ENCODE results near the gene BRSK2. TPM values are rescaled to one million over a fixed set of nuclear protein-coding genes. Genes with fewer than 3 reads are reported as not detected.

The BRSK2 gene
- total and polyA plus RNA-seq, 2 of the 4 experiments (the other 2 are of a cell fraction): 0.18 to 0.62 TPM

GRCh38 chr11:1459764-1460395 lies 70.1 kb downstream of the BRSK2 start:
- Histone ChIP-seq H3K9me3 (ENCODE audit: control insufficient read depth, insufficient read depth, low read length) (no peaks in the 10 kb centered on the region), H2BK15ac (ENCODE audit: low read depth, low read length) (no peak overlapping the region), H2BK20ac (ENCODE audit: low read depth, low read length) (no peak overlapping the region), H2AK5ac (ENCODE audit: low read depth, low read length) (no peak overlapping the region), H2BK5ac (ENCODE audit: low read depth, low read length, poor library complexity, severe bottlenecking) (no peak overlapping the region), H4K5ac (ENCODE audit: low read depth, low read length) (no peak overlapping the region), H2BK120ac (ENCODE audit: low read depth, low read length) (no peak overlapping the region), H3K27me3 (ENCODE audit: control insufficient read depth, insufficient read depth, low read length) (no peaks in the 10 kb centered on the region), H4K20me1 (ENCODE audit: insufficient read depth, low read length) (no peaks in the 10 kb centered on the region), H4K8ac (ENCODE audit: low read depth in 2 of 2, low read length in 2 of 2) (no peak overlapping the region), H3K23ac (ENCODE audit: low read depth, low read length) (no peak overlapping the region), H3K4ac (ENCODE audit: low read depth, low read length) (no peak overlapping the region), H3K36me3 (ENCODE audit: control insufficient read depth, insufficient read depth, low read length) (no peaks in the 10 kb centered on the region), H3K9me1 (ENCODE audit: insufficient read depth, low read length) (no peaks in the 10 kb centered on the region), H3K79me1 (ENCODE audit: low read depth in 1 of 2, low read length in 2 of 2) (no peaks in the 10 kb centered on the region), H3K27ac (ENCODE audit: insufficient read depth, low read length) (no peak overlapping the region), H3K56ac (ENCODE audit: extremely low read depth, insufficient read depth, low read length) (no peak overlapping the region), H4K91ac (ENCODE audit: insufficient read depth, low read depth, low read length) (no peak overlapping the region), H2AFZ (replicated peaks; ENCODE audit: low read length, poor library complexity) (no peak overlapping the region), H3K4me1 (ENCODE audit: control insufficient read depth, insufficient read depth, low read length) (peaks cover 13% of the 10 kb centered on the region; the same call in 1 of the 2 replicates), H3K9ac (ENCODE audit: low read depth, low read length) (no peak overlapping the region), H2AK9ac (replicated peaks; ENCODE audit: low read depth, low read length, poor library complexity) (no peak overlapping the region), H3K18ac (ENCODE audit: low read depth, low read length) (no peak overlapping the region; the same call in 1 of the 2 replicates), H3K4me2 (ENCODE audit: low read depth, low read length) (no peak overlapping the region), H3K14ac (replicated peaks; ENCODE audit: low read depth, low read length) (no peak overlapping the region), H3K4me3 (ENCODE audit: insufficient read depth, low read depth, low read length) (no peak overlapping the region)
- POLR2A ChIA-PET (ENCODE audit: unreplicated experiment): no interaction called here
- no TSS peak for BruUV-seq (replicated peaks)
- ATAC-seq (ENCODE audit: low read depth): no peak
- CTCF ChIA-PET: no interaction called here
- dilution Hi-C loops (cut with HindIII; ENCODE audit: low sequenced_read_pairs, unreplicated experiment): no loop called here
- TF ChIP-seq BHLHE40 (IDR thresholded peaks at IDR 0.05; ENCODE audit: low read depth, low read length): no peak
- TF ChIP-seq MAFK (IDR thresholded peaks at IDR 0.05; ENCODE audit: low read depth, low read length): no peak
- no peak for TF ChIP-seq RFX5 (IDR thresholded peaks at IDR 0.05; ENCODE audit: low read depth, low read length)
- 30% methylated on average over 7 of the region's 29 CpGs; no CpG with 5 or more reads in 1 of the 2 experiments for WGBS, 2 experiments (ENCODE audit: extremely low coverage in 2 of 2, insufficient read length in 1 of 2)
- in situ Hi-C loops (cut with MboI; ENCODE audit: low sequenced_read_pairs): no loop called here
- intact Hi-C loops (cut with micrococcal nuclease): no loop called here
- DNase-seq: no peak

All from IMR-90 (cell line).